ENCODE data around the gene GMEB2.

Gene GMEB2

GRCh38 chr20:63588641-63589041 is 38.3 kb downstream of the GMEB2 start:
- Mint-ChIP-seq H3K27ac (no peak overlapping the region), H3K9me3 (no peaks in the 10 kb centered on the region), H3K4me3 (no peak overlapping the region), H3K36me3 (peaks cover 20% of the 10 kb centered on the region), H3K27me3 (no peaks in the 10 kb centered on the region), H3K4me1 (no peaks in the 10 kb centered on the region)
- no peak for ATAC-seq (ENCODE audit: low read depth)
- DNase-seq (ENCODE audit: low spot score in 2 of 2) = no peak

- H3K4me3 Mint-ChIP-seq = no peak overlapping the region
- no peak overlapping the region for H3K27ac Mint-ChIP-seq
Observed at GRCh38 chr20:63587776-63588591, 38.9 kb downstream of the GMEB2 start.

DNA sequence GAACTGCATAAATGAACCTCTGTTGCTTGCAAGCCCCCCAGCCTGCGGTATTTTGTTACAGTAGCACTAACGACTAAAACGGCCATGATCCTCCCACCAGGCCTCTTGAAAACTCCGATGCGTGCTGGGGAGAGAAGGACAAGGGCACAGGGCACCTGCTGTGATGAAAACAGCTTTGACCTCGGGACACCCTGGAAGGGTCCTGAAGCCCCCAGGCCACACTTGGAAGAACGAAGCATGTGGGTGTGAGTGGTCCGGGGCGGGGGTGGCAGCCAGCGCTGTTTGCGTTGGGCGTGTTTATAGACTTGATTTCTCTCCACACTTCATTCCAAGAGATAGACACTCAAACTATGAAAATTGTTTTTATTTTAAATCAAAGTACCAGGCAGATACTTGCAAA is 39.6 kb downstream of the GMEB2 start:
- no peaks in the 10 kb centered on the region for H3K4me1 Mint-ChIP-seq
- H3K9me3 Mint-ChIP-seq = no peaks in the 10 kb centered on the region
- ATAC-seq (ENCODE audit: low read depth) = no peak
- H3K27me3 Mint-ChIP-seq = peaks cover 3% of the 10 kb centered on the region
- H3K36me3 Mint-ChIP-seq = peaks cover 14% of the 10 kb centered on the region
- H3K27ac Mint-ChIP-seq = no peak overlapping the region
- DNase-seq (ENCODE audit: low spot score in 2 of 2) = no peak
- H3K4me3 Mint-ChIP-seq = no peak overlapping the region

More at GRCh38 chr20:63587776-63588591, 38.9 kb downstream of the GMEB2 start:
- Mint-ChIP-seq H3K9me3 (no peaks in the 10 kb centered on the region), H3K36me3 (peaks cover 15% of the 10 kb centered on the region), H3K27me3 (peaks cover 2% of the 10 kb centered on the region), H3K4me1 (no peaks in the 10 kb centered on the region)
- ATAC-seq (ENCODE audit: low read depth) (no peak), DNase-seq (ENCODE audit: low spot score in 2 of 2) (no peak)

DNA sequence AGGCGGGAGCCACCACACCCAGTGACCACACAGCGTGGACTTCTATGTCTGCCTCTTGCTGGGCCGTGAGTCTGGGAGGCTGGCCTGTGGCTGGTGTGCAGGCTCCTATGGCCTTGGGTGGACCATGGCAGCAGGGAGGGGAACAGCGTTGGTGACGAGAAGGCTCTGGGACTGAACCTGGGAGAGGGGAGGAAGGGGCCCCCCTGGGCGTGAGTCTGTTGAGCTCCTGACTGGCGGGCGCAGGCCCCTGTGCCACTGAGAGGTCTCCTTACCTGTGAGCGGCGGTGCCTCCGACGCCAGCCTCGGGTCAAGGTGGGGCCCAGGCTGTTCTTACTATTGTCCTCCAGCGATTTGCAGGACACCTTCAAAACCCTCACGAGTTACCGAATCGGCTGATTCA is 40.1 kb downstream of the GMEB2 start:
- Mint-ChIP-seq H3K27me3 (peaks cover 3% of the 10 kb centered on the region), H3K27ac (no peak overlapping the region), H3K9me3 (no peaks in the 10 kb centered on the region), H3K4me1 (no peaks in the 10 kb centered on the region), H3K4me3 (no peak overlapping the region), H3K36me3 (peaks cover 14% of the 10 kb centered on the region)
- DNase-seq (ENCODE audit: low spot score in 2 of 2) = no peak
- no peak for ATAC-seq (ENCODE audit: low read depth)

- peak overlapping the region; percentile 54 for H3K27ac Mint-ChIP-seq
- no peak overlapping the region for H3K4me3 Mint-ChIP-seq
Observed at GRCh38 chr20:63585616-63586565, 41.0 kb downstream of the GMEB2 start.

GRCh38 chr20:63582382-63583063 is 44.4 kb downstream of the GMEB2 start:
- DNase-seq (ENCODE audit: low spot score in 2 of 2) = no peak
- Mint-ChIP-seq H3K27ac (no peak overlapping the region), H3K36me3 (no peaks in the 10 kb centered on the region), H3K9me3 (no peaks in the 10 kb centered on the region), H3K4me3 (no peak overlapping the region), H3K4me1 (peaks cover 7% of the 10 kb centered on the region), H3K27me3 (peaks cover 3% of the 10 kb centered on the region)
- ATAC-seq (ENCODE audit: low read depth) = no peak

More at GRCh38 chr20:63585616-63586565, 41.0 kb downstream of the GMEB2 start:
- H3K27me3 Mint-ChIP-seq = peaks cover 3% of the 10 kb centered on the region
- DNase-seq (ENCODE audit: low spot score in 2 of 2) (no peak), ATAC-seq (ENCODE audit: low read depth) (no peak)
- peaks cover under 1% of the 10 kb centered on the region for H3K4me1 Mint-ChIP-seq
- no peaks in the 10 kb centered on the region for H3K9me3 Mint-ChIP-seq
- peaks cover 11% of the 10 kb centered on the region for H3K36me3 Mint-ChIP-seq

- Mint-ChIP-seq H3K36me3 (no peaks in the 10 kb centered on the region), H3K4me3 (no peak overlapping the region), H3K27ac (no peak overlapping the region), H3K9me3 (no peaks in the 10 kb centered on the region), H3K27me3 (peaks cover 6% of the 10 kb centered on the region), H3K4me1 (peaks cover 7% of the 10 kb centered on the region)
- ATAC-seq (ENCODE audit: low read depth) (peak; percentile 98), DNase-seq (ENCODE audit: low spot score in 2 of 2) (peak; percentile 61 to 72)
Observed at GRCh38 chr20:63580796-63581461, 46.0 kb downstream of the GMEB2 start.

DNA sequence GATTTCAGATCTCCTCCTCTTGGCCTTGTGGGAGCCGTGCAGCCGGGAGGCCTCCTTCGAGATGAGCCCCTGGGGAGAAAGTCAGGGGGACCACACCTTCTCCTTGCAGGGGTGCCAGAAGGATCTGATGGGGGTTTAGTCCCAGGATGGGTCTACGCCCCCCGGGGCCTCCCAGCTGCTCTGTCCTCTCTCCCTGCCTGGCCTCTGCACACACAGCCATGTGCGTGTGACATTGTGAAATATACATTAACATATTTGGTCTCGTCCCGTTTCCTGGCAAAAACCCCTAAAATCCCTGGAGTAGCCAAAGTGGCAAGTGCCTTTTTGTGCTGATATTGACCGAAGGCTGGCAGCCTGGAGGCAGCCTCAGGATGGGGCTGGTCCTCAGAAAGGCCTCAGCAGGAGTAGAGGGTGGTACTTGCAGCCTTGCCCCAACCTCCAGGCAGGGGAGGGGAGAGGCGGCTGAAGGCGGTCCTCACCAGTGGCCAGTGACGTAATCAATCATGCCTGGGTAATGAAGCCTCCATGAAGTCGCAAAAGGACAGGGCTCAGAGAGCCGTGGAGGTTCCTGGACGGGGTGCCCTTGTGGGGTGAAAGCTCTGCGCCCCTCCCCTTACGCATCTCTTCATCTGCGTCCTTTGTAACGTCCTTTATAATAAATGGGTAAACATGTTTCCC is 47.7 kb downstream of the GMEB2 start:
- Mint-ChIP-seq H3K27me3 (peaks cover 6% of the 10 kb centered on the region), H3K4me1 (peaks cover 7% of the 10 kb centered on the region), H3K36me3 (no peaks in the 10 kb centered on the region), H3K4me3 (no peak overlapping the region), H3K27ac (no peak overlapping the region), H3K9me3 (no peaks in the 10 kb centered on the region)
- DNase-seq (ENCODE audit: low spot score in 2 of 2) (no peak), ATAC-seq (ENCODE audit: low read depth) (no peak)

DNA sequence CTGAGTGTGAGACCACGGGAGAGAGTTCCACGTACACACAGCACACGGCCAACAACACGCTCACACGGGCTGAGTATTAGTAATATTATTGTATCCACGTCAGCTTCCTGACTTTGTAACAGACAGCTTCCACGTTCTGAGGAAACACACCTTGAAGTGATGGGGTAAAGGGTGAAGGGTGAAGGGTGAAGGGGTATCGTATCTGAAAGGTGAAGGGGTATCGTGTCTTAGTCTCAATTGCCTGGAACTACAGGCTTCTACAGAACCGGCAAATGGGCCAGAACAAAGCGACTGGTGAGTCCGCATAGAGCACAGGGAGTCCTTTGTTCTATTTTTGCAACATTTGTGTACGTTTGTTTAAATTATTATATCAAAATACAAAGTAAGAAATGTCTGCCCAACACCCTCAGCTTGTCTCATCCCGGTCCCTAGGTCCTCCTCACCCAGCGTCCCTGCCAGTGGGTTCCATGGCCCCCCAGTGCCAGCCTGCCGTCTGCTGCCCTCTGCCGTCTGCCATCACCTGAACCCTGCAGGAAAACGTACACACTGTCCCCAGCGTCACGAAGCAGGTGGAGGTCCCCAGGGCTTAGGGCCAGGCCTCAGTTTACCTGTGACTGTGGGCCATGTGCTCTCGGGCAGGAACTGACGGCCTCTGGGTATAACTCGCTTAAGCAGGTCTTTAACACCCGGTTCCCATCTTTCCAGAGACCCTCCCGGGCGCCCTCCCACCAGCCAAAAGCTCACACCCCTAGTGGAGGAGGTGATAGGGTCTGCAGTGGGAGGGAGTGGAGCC is 48.5 kb downstream of the GMEB2 start:
- ATAC-seq (ENCODE audit: low read depth) (no peak), DNase-seq (ENCODE audit: low spot score in 2 of 2) (no peak)
- Mint-ChIP-seq H3K36me3 (no peaks in the 10 kb centered on the region), H3K27ac (no peak overlapping the region), H3K9me3 (no peaks in the 10 kb centered on the region), H3K4me3 (no peak overlapping the region), H3K27me3 (peaks cover 6% of the 10 kb centered on the region), H3K4me1 (peaks cover 10% of the 10 kb centered on the region)

DNA sequence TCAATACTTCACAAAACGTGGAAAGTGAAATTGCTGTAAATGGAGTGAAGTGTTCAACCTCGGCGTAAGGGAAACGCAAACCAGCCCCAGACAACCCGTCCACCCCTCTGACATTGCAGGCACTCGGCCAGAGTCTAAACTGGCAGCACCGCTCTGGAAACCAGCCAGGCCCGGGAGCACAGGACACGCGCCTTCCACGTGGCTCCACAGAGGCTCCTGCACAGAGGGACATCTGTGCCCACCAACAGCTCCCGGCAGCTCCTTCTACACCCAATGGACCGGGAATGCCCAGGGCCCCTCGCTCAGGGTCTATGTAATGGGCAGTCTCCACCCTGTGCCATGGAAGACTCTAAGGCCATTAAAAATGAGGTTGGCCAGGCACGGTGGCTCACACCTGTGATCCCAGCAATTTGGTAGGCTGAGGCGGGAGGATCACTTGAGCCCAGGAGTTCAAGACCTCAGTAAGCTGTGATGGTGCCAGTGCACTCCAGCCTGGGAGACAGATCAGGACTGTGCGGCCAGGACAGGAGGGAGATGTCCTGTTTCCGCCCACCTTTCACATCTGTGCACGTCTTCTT is 49.5 kb downstream of the GMEB2 start:
- H3K4me1 Mint-ChIP-seq = peaks cover 10% of the 10 kb centered on the region
- H3K36me3 Mint-ChIP-seq = no peaks in the 10 kb centered on the region
- peaks cover 3% of the 10 kb centered on the region for H3K27me3 Mint-ChIP-seq
- ATAC-seq (ENCODE audit: low read depth) = no peak
- H3K9me3 Mint-ChIP-seq = no peaks in the 10 kb centered on the region
- H3K27ac Mint-ChIP-seq = no peak overlapping the region
- no peak for DNase-seq (ENCODE audit: low spot score in 2 of 2)
- H3K4me3 Mint-ChIP-seq = no peak overlapping the region

GRCh38 chr20:63576311-63576710 is 50.6 kb downstream of the GMEB2 start:
- DNase-seq (ENCODE audit: low spot score in 2 of 2) (no peak), ATAC-seq (ENCODE audit: low read depth) (no peak)
- no peak overlapping the region for H3K27ac Mint-ChIP-seq
- peaks cover 3% of the 10 kb centered on the region for H3K27me3 Mint-ChIP-seq
- peak overlapping the region; percentile 33 for H3K4me3 Mint-ChIP-seq
- no peaks in the 10 kb centered on the region for H3K9me3 Mint-ChIP-seq
- no peaks in the 10 kb centered on the region for H3K36me3 Mint-ChIP-seq
- peaks cover 10% of the 10 kb centered on the region for H3K4me1 Mint-ChIP-seq
